GM12878 (cell line): Measurements from ENCODE around the gene EFNA2. TPM values are rescaled to one million over a fixed set of nuclear protein-coding genes. Genes with fewer than 3 reads are reported as not detected.
A peak's percentile ranks its signal among the peaks of the same experiment; 100 is the strongest.

Experiments used
- BCL11A ChIP-seq: IDR thresholded peaks from 2 replicates; pipeline ENCODE4 v1.6.1; 2011; ENCODE audit warnings: low read depth, low read length
- CBX5 ChIP-seq: sonication (generic); IDR thresholded peaks from 2 replicates; pipeline ENCODE4 v1.6.1; 2016; ENCODE audit warnings: low read depth, moderate library complexity, mild to moderate bottlenecking, inconsistent platforms
- E2F8 ChIP-seq: fragments of 450-650 bp; IDR thresholded peaks from 2 replicates; pipeline ENCODE4 v1.6.1; 2018; ENCODE audit warnings: mild to moderate bottlenecking, low read depth, moderate library complexity; ENCODE audit not compliant: partially characterized antibody
- EGR1 ChIP-seq, 2 experiments: IDR thresholded peaks; 1 replicate in 1 of 2; 2 replicates in 1 of 2; pipeline ENCODE4 v1.6.1; 2011 to 2012; ENCODE audit warnings: low read depth in 2 of 2, low read length in 2 of 2, borderline replicate concordance in 1 of 2, mild to moderate bottlenecking in 1 of 2, moderate library complexity in 1 of 2
- FOXM1 ChIP-seq: IDR thresholded peaks from 2 replicates; pipeline ENCODE4 v1.6.1; 2012; ENCODE audit warnings: low read depth, mild to moderate bottlenecking, inconsistent platforms, low read length, moderate library complexity
- LARP7 ChIP-seq: fragments of 450-650 bp; IDR thresholded peaks from 2 replicates; pipeline ENCODE4 v1.6.1; 2017; ENCODE audit warnings: mild to moderate bottlenecking
- MTA2 ChIP-seq: fragments of 450-650 bp; IDR thresholded peaks from 2 replicates; pipeline ENCODE4 v1.6.1; 2016; ENCODE audit warnings: low read depth, mild to moderate bottlenecking, moderate library complexity
- NBN ChIP-seq: fragments of 450-650 bp; IDR thresholded peaks from 2 replicates; pipeline ENCODE4 v1.6.1; 2016
- NR2F1 ChIP-seq: fragments of 450-650 bp; conservative IDR thresholded peaks from 2 replicates; pipeline ENCODE4 v1.6.1; 2017; ENCODE audit warnings: mild to moderate bottlenecking
- NRF1 ChIP-seq: conservative IDR thresholded peaks from 2 replicates; pipeline ENCODE4 v1.6.1; 2011; ENCODE audit warnings: mild to moderate bottlenecking, low read depth, low read length, improper control_type of control experiment
- PAX5 ChIP-seq: IDR thresholded peaks from 2 replicates; pipeline ENCODE4 v1.6.1; 2011; ENCODE audit warnings: low read depth, low read length, borderline replicate concordance
- PBX3 ChIP-seq: IDR thresholded peaks from 2 replicates; pipeline ENCODE4 v1.6.1; 2011; ENCODE audit warnings: mild to moderate bottlenecking, low read depth, low read length, moderate library complexity; ENCODE audit not compliant: insufficient replicate concordance
- POLR2AphosphoS5 ChIP-seq: IDR thresholded peaks from 2 replicates; pipeline ENCODE4 v1.6.1; 2011; ENCODE audit warnings: mild to moderate bottlenecking, low read length, inconsistent platforms
- POU2F2 ChIP-seq: IDR thresholded peaks from 3 replicates; pipeline ENCODE4 v1.6.1; 2011; ENCODE audit warnings: low read depth, mild to moderate bottlenecking, low read length, borderline replicate concordance
- RBBP5 ChIP-seq: fragments of 200-600 bp; sonication (generic); conservative IDR thresholded peaks from 2 replicates; pipeline ENCODE4 v1.6.1; 2016
- RUNX3 ChIP-seq: IDR thresholded peaks from 2 replicates; pipeline ENCODE4 v1.6.1; 2012; ENCODE audit warnings: low read length, inconsistent platforms
- TARDBP ChIP-seq: IDR thresholded peaks from 2 replicates; pipeline ENCODE4 v1.6.1; 2016; ENCODE audit warnings: borderline replicate concordance
- ZNF384 ChIP-seq: IDR thresholded peaks from 2 replicates; pipeline ENCODE4 v1.6.1; 2012; ENCODE audit warnings: low read depth, mild to moderate bottlenecking, low read length, improper control_type of control experiment, borderline replicate concordance
- ZNF622 ChIP-seq: fragments of 450-650 bp; IDR thresholded peaks from 2 replicates; pipeline ENCODE4 v1.6.1; 2017; ENCODE audit warnings: mild to moderate bottlenecking, inconsistent platforms
- ZSCAN29 ChIP-seq: fragments of 450-650 bp; IDR thresholded peaks from 2 replicates; pipeline ENCODE4 v1.6.1; 2017; ENCODE audit warnings: mild to moderate bottlenecking, moderate library complexity
- polyA plus RNA-seq, 11 experiments: library from polyadenylated mRNA; depleted of rRNA in 4 of 11; unstranded in 6 of 11; stranded (reverse) in 5 of 11; fragments of >200 nt; fragmentation: Nextera tagmentation in 4 of 11; fragmentation: Illumina TruSeq in 1 of 11; extraction: Ambion mirVana in 4 of 11; extraction: Trizol in 1 of 11; gene quantifications; 1 replicate in 1 of 11; 2 replicates in 10 of 11; pipeline versions ENCODE4 v1.2.1 to v1.2.3, GENCODE V29; 2011 to 2016; ENCODE audit warnings: inconsistent platforms in 2 of 11, missing spikeins in 2 of 11, low read depth in 1 of 11
- total RNA-seq, 4 experiments: library from RNA; depleted of rRNA in 3 of 4; stranded (reverse); fragments of >200 nt in 3 of 4; fragmentation: Illumina TruSeq in 1 of 4; extraction: Trizol in 1 of 4; gene quantifications; 2 replicates each; pipeline versions ENCODE4 v1.2.1 to v1.2.3, GENCODE V29; 2013 to 2021
- TF ChIP-seq, protein P1 (sequence below): fragments of 450-650 bp; IDR thresholded peaks from 2 replicates; pipeline ENCODE4 v1.6.1; 2016; ENCODE audit warnings: mild to moderate bottlenecking
- TF ChIP-seq, protein P2 (sequence below), 3 experiments: IDR thresholded peaks in 2 of 3; conservative IDR thresholded peaks in 1 of 3; 2 replicates each; pipeline ENCODE4 v1.5.1; 2011; ENCODE audit warnings: low read depth in 3 of 3, low read length in 3 of 3, mild to moderate bottlenecking in 3 of 3, control low read depth in 2 of 3, moderate library complexity in 2 of 3, inconsistent platforms in 1 of 3, mixed read lengths in 1 of 3; ENCODE audit not compliant: control insufficient read depth in 2 of 3, insufficient read depth in 1 of 3; ENCODE audit errors: extremely low read depth in 1 of 3
- TF ChIP-seq, protein P3 (sequence below): fragments of 450-650 bp; conservative IDR thresholded peaks from 2 replicates; pipeline ENCODE4 v1.6.1; 2017; ENCODE audit warnings: mild to moderate bottlenecking, moderate library complexity

Gene EFNA2
- total and polyA plus RNA-seq, 10 of the 15 experiments (the other 5 are each of a cell fraction or from before 2014, with no cell fraction given) = not detected

GRCh38 chr19:1248786-1249297 is 36.8 kb upstream of the EFNA2 start (continued):
- peak; percentile 21; the same call in 1 of the 2 replicates for TF ChIP-seq POLR2AphosphoS5
- no peak for TF ChIP-seq POU2F2
- no peak for TF ChIP-seq RBBP5
- no peak for TF ChIP-seq MTA2
- TF ChIP-seq, protein P1, sequence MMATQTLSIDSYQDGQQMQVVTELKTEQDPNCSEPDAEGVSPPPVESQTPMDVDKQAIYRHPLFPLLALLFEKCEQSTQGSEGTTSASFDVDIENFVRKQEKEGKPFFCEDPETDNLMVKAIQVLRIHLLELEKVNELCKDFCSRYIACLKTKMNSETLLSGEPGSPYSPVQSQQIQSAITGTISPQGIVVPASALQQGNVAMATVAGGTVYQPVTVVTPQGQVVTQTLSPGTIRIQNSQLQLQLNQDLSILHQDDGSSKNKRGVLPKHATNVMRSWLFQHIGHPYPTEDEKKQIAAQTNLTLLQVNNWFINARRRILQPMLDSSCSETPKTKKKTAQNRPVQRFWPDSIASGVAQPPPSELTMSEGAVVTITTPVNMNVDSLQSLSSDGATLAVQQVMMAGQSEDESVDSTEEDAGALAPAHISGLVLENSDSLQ = no peak
- no peak for TF ChIP-seq PAX5
- TF ChIP-seq ZSCAN29 = peak; percentile 83
- TF ChIP-seq, protein P2, sequence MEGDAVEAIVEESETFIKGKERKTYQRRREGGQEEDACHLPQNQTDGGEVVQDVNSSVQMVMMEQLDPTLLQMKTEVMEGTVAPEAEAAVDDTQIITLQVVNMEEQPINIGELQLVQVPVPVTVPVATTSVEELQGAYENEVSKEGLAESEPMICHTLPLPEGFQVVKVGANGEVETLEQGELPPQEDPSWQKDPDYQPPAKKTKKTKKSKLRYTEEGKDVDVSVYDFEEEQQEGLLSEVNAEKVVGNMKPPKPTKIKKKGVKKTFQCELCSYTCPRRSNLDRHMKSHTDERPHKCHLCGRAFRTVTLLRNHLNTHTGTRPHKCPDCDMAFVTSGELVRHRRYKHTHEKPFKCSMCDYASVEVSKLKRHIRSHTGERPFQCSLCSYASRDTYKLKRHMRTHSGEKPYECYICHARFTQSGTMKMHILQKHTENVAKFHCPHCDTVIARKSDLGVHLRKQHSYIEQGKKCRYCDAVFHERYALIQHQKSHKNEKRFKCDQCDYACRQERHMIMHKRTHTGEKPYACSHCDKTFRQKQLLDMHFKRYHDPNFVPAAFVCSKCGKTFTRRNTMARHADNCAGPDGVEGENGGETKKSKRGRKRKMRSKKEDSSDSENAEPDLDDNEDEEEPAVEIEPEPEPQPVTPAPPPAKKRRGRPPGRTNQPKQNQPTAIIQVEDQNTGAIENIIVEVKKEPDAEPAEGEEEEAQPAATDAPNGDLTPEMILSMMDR (IDR thresholded peaks at IDR 0.05 in 2 of 3, conservative IDR thresholded peaks at IDR 0.05 in 1 of 3; ENCODE audit: control insufficient read depth in 2 of 3, extremely low read depth in 1 of 3, insufficient read depth in 1 of 3, low read depth in 3 of 3, low read length in 3 of 3) = peak; percentile 68 to 88 (median 74)
- TF ChIP-seq NBN = peak; percentile 6; the same call in 1 of the 2 replicates
- TF ChIP-seq CBX5 = no peak
- TF ChIP-seq LARP7 = peak; percentile 84; the same call in 1 of the 2 replicates
- TF ChIP-seq NR2F1 = peak; percentile 91
- no peak for TF ChIP-seq FOXM1
- TF ChIP-seq NRF1 = no peak
- 0 out of 3 replicates have a peak, but pooled peaks of 1 of the 2 experiments have one; percentile 26 for TF ChIP-seq EGR1 (IDR thresholded peaks at IDR 0.05; ENCODE audit: borderline replicate concordance in 1 of 2, low read depth in 2 of 2, low read length in 2 of 2)
- TF ChIP-seq E2F8 = no peak
- no peak for TF ChIP-seq PBX3
- TF ChIP-seq ZNF622 = no peak
- TF ChIP-seq TARDBP = no peak
- TF ChIP-seq, protein P3, sequence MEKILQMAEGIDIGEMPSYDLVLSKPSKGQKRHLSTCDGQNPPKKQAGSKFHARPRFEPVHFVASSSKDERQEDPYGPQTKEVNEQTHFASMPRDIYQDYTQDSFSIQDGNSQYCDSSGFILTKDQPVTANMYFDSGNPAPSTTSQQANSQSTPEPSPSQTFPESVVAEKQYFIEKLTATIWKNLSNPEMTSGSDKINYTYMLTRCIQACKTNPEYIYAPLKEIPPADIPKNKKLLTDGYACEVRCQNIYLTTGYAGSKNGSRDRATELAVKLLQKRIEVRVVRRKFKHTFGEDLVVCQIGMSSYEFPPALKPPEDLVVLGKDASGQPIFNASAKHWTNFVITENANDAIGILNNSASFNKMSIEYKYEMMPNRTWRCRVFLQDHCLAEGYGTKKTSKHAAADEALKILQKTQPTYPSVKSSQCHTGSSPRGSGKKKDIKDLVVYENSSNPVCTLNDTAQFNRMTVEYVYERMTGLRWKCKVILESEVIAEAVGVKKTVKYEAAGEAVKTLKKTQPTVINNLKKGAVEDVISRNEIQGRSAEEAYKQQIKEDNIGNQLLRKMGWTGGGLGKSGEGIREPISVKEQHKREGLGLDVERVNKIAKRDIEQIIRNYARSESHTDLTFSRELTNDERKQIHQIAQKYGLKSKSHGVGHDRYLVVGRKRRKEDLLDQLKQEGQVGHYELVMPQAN = 0 out of 2 replicates have a peak, but pooled peaks have one; percentile 50
- TF ChIP-seq ZNF384 = no peak
- TF ChIP-seq RUNX3 = no peak
- TF ChIP-seq BCL11A = no peak
